DLD1 (cell line): ENCODE data around the gene NUDT7.

Experiments used
- in situ Hi-C: cut with HindIII; loops from 2 replicates; pipeline ENCODE4 v1.10.0; 2017; ENCODE audit warnings: low sequenced_read_pairs

The NUDT7 gene

DNA sequence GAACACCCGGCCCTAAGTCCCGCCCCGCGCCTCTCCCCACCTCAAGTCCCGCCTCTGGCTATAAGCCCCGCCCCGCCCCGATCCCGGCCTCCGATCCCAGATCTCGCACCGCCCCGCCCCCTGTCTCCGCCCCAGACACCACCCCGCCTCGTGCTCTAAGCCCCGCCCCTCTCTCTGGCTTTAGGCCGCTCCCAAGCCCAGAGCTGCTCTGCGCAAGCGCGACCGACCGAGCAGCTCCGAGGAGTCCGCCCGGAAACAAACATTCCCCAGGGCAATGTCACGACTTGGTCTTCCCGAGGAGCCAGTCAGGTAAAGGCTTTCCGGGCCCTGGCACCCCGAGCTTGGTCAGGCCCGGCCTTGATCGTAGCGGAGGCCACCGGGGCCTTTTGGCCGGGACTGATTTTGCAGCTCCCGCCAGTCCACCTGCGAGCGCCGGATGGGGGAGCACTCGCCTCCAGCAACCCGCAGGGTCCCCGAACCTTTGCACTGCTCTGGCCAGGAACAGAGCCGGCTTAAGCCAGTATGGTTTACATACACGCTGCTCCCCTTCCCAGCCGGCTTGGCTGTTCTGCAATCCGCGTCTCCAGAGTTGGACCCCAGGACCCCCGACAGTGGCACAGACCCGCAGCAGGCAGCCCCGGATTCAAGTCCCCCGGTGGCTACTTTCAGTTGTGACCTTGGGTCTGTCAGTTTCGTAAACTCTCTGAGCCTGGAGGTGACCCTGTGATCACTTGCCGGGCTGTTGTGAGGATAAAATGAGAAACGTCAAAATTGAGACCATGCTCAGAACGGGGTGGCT, at the start of gene NUDT7:
Gene NUDT7, plus strand, starts transcription at position 206 of the 799 bp plus-strand sequence. Its CDS starts 69 bp downstream, at position 275.
- in situ Hi-C loops: no loop called here

DNA sequence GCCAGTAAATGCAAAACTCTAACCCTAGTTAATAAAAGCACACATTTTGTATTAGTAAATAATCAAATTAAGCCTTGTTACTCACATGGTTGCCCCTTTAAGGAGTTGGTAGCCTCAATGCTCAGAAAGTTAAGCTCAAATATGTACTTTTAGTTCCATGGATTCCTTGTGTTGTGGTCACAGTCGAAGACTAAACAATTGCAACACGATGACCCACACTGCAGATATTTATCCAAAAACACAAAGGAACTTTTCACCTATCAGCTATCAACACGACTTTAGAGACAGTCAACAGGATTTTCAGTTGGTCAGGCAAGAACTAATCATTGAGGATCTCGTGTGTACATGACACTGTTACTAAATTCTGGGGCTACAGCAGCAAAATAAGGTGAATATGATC, 47.4 kb upstream of the NUDT7 start:
- in situ Hi-C loops: no loop called here

DNA sequence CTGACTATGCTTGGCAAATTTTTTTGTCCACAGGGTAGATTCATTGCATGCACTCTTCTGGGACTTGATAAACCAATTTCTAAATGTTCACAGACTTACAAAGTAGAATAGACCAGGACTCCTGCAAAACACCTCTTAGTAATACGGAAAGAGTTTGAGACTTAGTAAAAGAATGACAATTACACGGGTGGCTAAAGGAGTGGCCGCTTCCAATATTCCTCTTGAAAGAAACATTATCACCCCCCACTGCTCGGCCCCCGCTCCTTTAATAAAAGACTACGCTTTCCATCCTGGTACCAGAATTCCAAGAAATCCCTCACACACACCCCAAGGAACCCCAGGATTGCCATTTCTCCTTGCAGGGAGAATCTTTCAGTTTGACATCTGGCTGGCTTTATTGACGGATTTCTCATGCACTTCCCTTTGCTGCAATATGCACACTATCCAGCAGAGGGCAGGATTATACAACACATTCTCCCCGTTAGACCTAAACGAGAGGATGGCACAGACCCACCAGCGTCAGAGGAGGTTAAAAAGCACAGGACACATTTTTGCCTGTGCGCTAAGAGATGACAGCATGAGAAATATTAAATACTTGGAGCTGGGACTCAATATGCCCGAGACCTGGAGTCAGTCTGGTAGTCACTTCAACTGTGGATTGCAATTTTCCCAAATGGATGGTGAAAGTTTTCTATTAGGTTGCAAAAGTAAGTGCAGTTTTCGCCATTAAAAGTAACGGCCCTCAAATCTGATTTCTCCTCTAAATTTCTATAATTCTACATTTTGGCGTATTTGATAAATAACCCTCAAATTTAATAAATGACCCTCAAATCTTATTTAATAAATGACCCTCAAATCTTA, 46.6 kb upstream of the NUDT7 start:
- in situ Hi-C loops: no loop called here

DNA sequence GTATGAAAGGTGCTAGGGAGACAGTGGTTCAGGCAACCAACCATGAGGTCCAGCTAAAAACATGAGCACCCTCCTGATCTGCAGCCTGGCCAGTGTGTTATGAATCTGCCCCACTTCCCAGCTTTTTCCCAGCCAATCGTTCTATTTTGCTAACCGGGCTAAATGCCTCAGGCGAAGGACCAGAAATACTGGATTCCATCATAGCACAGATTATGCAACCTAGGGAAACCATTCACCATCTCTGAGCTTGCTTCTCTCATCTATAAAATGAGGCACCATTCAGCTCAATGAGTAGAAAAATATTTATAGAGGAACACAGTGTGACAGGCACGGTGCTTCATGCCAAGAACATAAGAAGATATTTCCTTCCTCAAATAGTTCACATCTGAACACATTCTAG, 45.2 kb upstream of the NUDT7 start:
- in situ Hi-C loops: no loop called here

DNA sequence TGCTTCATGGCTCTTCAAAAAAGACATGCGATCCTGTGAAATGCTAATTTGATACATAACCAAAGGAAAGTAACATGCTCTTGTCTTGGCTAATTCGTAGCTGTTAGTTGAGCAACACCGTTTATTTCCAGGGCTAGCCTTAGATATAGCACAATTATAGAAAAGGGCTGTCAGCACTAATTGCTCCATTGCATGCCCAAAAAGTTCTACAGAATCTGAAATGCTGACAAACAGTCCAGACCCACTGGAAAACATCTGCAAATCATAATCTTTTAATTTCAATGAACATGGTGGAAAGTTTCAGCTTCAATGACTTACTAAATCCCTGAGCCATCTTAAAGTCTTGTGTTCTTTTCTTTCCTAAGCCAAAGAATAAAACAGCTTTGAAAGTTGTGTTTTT, 42.9 kb upstream of the NUDT7 start:
- in situ Hi-C loops: no loop called here

DNA sequence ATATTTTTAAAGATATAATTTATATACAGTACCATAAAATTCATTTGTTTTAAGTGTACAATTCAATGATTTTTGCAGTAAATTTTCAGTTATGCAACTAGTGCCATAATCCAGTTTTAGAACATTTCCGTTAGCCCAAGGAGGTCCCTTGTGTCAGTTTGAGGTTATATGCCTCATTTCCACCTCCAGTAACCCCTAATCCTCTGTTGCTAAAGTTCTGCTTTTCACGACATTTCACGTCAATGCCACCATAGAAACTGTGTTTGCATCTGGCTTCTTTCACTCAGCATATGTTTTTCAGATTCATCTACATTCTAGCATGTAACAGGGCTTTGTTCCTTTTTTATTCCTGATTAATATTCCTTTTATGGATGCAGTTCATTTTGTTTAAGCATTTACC, 42.4 kb upstream of the NUDT7 start:
- in situ Hi-C loops: no loop called here

DNA sequence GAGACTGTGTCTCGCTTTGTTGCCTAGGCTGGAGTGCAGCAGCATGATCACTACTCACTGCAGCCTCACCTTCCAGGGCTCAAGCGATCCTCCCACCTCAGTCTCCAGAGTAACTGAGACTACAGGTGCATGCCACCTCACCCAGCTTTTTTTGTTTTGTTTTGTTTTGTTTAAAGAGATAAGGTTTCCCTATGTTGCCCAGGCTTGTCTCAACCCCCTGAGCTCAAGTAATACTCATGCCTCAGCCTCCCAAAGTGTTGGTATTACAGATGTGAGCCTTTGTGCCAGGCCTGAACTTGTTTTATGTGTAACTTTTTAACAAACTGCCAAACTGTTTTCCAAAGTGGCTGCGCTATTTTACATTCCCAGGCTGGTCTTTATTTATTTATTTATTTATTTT, 41.8 kb upstream of the NUDT7 start:
- in situ Hi-C loops: no loop called here

DNA sequence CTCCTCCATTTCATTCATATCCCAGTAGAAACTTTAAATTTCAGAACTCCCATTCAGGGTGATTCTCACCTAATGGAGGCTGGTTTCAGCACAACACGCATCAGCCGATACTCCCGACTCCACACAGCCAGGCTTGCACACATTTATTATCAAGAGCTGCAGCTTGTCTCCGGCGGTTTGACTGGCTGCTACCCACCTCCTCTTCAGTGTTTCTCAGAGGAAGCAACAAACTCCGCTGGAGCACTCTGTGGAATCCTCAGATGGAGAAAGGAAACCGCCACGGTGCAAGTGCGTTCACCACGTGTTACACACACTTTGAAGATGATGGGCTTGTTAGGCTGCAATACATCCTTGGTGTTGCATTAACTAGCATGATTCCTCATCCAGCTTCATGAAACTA, 39.7 kb upstream of the NUDT7 start:
- in situ Hi-C loops: no loop called here

DNA sequence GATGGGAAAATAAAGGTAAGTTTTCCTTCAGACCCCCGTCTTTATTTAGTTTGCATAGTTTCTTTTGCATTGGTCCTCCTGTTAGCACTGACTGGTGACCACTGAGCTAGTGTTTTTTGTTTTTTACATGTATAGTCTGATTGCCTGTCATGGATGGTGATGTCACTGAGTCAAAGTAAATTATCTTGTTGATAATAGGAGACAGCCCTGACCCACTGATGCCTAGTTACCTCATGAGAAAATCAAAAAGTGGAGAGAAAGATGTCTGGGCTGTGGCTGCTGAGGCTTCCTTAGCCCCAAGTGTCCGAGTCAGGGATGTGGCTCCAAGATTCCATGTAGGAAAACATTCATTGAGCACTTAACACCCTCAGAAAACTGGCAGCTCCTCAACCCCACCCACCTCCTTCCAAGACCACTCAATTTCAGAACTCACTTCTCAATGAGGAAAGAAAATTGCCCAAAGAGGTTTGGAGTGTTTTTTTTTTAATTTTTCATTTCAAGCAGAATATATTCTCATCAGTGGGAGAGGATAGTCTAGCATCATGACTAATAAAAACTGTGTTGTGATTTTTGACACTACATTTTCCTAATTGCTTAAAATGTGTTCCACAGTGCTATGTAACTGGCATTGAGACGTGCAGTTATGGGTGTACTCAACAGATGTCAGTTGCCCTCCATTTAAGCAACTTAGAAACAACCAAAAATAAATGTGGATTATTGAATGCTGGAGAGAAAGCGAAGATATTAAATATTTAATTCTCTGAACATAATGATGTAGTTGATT, 38.7 kb upstream of the NUDT7 start:
- in situ Hi-C loops: no loop called here

DNA sequence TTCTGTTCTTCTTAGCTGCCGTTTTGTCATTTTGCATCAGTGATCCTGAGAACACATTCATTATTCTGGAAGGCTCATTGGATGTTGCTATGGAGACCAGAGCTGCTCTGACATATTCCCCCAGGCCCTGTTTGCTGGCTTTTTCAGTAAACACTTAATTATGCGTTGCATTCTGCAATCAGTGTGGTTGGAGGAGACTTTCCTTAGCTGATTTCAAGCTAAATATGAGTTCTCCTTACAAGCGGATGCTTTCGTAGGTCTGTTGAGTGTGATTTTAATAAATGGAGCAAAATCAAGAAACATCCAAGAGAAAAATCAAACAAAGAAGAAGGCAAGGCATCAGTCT, 38.2 kb upstream of the NUDT7 start:
- in situ Hi-C loops: no loop called here

DNA sequence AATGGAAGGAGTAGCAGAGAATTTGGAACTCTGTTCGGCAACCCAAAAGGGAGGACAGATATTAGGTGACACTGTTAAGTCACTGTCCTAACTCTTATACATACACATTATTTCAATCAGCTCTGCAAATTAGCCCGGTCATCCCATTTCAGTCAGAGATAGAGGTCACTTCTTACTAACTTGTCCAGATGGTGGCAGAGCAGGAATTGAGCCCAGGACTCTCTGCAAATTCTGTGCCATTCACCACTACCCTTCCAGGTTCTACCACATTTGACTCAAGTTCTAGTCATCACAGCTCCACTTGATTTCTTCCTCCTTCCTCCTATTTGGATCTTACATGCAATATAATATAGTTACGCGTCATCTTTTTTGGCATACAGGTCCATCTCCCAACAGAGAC, 35.9 kb upstream of the NUDT7 start:
- in situ Hi-C loops: no loop called here

DNA sequence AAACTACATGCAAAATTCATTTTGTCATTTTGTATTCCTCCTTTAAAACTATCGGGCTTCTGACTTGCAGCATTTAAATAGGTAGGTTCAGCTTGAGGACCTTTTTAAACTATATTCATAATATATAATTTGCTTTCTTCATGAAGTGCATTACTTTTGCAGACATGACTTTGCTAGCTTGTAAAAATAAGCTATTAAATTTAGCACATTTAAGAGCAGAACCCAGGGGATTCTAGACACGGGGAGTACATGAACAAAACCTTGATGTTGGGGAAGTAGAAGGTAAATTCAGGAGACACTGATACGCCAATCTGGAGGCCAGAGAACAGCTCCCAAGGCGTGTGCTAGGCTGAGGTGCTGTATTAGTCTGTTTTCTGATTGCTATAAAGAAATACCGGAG, 32.3 kb upstream of the NUDT7 start:
- in situ Hi-C loops: no loop called here

DNA sequence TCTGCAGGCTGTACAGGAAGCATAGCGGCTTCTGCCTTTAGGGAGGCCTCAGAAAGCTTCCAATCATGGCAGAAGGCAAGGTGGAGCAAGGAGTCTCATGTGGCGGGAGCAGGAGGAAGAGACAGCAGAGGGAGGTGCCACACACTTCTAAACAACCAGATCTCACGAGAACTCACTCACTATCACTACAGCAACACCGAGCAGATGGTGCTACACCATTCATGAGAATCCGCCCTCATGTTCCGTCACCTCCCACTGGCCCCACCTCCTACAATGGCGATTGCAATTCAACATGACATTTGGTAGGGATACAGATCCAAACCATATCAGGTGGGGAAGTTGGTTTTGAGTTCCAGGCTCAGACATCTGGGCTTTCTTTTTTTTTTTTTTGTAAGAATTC, 31.9 kb upstream of the NUDT7 start:
- in situ Hi-C loops: no loop called here

DNA sequence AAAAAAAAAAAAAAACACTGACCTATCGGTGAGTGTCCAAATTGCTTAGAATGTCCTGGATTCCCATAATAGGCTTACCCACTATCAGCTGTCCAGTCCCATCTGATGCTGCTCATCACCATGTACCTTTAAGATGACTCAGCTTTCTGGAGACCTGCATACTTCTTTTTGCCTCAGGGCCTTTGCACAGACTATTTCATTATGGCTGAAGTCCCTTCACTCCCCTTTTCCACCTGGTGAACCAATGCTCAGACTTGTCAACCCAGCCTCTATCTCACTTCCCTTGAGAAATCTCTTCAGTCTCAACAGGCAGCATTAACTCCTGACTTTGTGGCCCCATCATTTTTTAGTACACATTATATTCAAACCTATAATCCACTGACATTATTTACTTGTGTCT, 29.7 kb upstream of the NUDT7 start:
- in situ Hi-C loops: no loop called here

DNA sequence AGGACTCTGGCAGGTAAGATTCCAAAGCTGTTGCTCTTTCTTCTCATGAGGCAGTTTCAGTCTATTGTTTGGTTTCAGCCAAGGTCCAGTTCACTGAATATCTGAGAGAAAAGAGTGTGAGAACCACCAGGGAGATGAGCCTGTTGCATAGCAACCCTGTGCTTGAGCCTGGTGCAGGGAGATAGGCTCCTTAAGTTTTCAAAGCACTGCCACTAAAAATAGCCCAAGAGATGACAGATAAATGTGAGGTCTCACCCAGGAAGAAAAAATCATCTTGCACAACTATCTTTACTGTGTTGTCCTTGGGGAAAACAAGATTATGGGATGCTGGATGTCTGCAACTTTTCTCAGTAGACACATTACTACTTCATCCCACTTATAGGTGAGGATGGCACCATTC, 26.2 kb upstream of the NUDT7 start:
- in situ Hi-C loops: no loop called here

DNA sequence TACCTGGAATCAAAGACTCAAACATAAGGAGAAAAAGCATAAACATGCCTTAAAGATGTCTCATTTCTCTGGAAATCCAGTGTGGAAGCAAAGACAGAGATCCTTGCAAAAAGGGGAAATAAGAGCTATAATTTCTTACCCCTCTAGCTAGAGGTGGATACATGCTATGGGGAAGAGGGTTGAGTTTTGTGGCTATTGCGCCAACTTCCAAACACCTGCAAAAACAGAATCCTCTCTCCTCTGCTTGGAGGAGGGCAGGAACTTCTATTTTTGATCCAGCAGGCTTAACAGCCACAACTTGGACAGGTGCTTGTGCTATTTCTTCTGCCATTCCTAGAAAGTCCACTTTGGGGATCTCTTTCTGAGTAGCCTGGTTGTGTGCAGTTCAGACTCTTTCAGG, 21.5 kb upstream of the NUDT7 start:
- in situ Hi-C loops: no loop called here

DNA sequence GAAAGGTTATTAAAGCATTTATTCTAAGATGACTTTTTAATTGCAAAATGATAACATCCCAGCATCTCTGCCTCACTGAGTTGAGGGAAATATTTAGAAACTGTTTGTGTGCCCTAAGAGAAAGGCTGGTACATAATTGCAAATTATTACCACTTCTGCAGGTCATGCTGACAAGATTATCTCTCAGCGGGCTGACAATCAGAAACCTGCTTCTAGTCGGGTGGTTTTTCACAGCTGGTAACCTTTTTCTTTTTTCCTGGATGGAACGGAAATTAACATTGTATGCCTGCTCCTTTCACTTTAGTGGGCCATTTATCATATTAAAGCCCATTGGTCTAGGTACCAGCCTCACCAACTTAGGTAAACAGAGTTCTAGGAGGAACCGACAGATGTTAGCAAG, 17.0 kb upstream of the NUDT7 start:
- in situ Hi-C loops: no loop called here

DNA sequence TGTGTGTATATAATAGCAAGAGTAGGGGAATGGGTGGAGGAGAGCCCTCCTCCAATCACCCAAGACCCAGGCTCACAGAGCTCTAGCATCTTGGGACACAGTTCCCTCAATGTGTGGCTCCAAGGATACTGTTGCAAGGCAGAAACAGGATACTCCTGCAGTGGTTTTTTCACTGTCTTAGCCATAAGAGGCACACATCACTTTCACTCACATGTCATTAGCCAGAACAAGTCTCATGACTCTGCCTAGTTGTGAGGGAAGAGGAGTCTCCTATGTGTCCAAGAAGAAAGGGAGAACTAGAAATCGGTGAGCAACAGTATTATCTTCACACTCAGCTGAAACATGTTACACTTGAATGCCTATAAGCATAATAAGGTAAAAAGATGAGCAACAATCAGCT, 11.1 kb upstream of the NUDT7 start:
- in situ Hi-C loops: no loop called here

DNA sequence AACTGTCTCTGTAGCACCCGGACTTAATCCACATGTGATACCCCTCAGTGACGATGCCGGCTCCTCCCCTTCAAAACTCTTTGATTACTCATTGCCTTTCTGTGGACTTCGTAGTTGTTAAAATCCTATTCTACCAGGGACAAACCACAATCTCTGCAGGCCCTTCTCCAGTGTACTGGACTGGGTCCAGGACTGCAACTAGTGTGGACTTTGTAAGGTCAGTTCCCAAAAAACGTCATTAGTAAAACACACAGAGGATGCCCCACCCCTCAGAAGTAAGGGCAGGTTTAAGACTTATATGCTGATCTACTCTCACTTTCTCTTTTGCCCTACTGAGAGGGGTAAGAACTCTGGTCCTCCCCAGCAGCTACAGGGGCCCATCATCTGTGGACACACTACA, 10.5 kb upstream of the NUDT7 start:
- in situ Hi-C loops: no loop called here

DNA sequence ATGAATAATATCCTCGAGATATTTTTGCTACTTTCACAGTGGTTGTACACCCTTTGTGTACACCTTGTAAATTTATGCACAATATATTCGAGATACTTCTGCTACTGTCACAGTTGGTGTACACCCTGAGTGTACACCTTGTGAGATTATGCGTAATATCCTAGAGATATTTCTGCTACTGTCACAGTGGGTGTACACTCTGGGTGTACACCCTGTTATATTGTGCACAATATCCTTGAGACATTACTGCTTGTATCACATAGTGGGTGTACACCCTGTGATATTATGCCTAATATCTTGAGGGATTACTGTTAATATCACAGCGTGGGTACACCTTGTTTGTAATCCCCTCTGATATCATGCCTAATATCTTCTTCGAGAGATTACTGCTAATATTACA, 7.2 kb upstream of the NUDT7 start:
- in situ Hi-C loops: no loop called here

DNA sequence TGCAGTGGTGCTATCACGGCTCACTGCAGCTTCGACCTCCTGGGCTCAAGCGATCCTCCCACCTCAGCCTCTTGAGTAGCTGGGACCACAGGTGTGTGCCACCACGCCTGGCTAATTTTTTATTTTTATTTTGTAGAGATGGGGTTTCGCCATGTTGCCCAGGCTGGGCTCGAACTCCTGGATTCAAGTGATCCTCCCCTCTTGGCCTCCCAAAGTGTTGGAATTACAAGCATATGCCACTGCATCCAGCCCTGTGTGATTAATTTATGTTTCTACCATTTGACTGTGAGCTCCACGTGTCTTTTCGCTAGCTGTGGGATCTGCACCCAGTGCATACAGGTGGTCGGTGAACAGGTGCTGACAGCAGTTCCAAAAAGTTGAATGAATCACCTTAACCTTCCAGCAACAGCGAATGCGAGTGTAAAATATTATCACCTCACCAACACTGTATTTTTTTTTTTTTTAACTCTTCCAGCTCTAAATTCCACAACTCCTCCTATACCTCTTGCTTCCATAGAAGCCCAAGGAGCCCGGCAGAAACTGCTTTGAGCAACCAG, 484 bp upstream of the NUDT7 start:
- in situ Hi-C loops: no loop called here
